A549 (cell line): ENCODE measurements around the gene LRRC75B. TPM values are rescaled to one million over a fixed set of nuclear protein-coding genes. Genes with fewer than 3 reads are reported as not detected.
"Not testable (repeated sequence)": the region's sequence is repeated elsewhere in the genome, so short reads cannot be mapped to it uniquely, and the experiment has no call there.

Source experiments
- ATAC-seq, 2 experiments: fragments of 200-7000 bp in 1 of 2; fragments of >200 bp in 1 of 2; cut with Nextera tagmentation in 1 of 2; cut with Tn5 transposase in 1 of 2; 3 replicates each; pipeline versions ENCODE4 v1.8.0 to v1.9.1; 2018 to 2020; ENCODE audit warnings: mild to moderate bottlenecking in 1 of 2, moderate library complexity in 1 of 2
- CTCF ChIA-PET: fragments of 300-600 bp; sonication (Branson Sonifier 250); formaldehyde crosslinking; extraction: SDS; loops from one replicate; lab custom pipeline; 2021; ENCODE audit warnings: antibody characterized with exemption, inconsistent platforms; lab: Yijun Ruan, JAX
- POLR2A ChIA-PET: fragments of 350-600 bp; formaldehyde crosslinking; extraction: SDS; loops from one replicate; lab custom pipeline; 2021; ENCODE audit warnings: antibody characterized with exemption, inconsistent platforms; lab: Yijun Ruan, JAX
- DNase-seq, 2 experiments: peaks; one replicate each; pipeline versions ENCODE4 v3.0.0 to v3.0.0-alpha.2; 2011 to 2016; ENCODE audit warnings: low read depth in 1 of 2, low spot score in 1 of 2
- FAIRE-seq: peaks from 2 replicates; lab custom pipeline; 2011; peaks lifted over from hg19 to GRCh38; lab: Jason Lieb, UNC
- H3K27ac ChIP-seq, 2 experiments: fragments of >200 bp; sonication (Bioruptor Twin); formaldehyde crosslinking; 3 replicates each; pipeline ENCODE4 v1.5.1; 2016 to 2017
- H3K4me1 ChIP-seq: fragments of >200 bp; sonication (Bioruptor Twin); formaldehyde crosslinking; 3 replicates; pipeline ENCODE4 v1.6.1; 2016
- H3K4me2 ChIP-seq: fragments of >200 bp; sonication (Bioruptor Twin); formaldehyde crosslinking; 3 replicates; pipeline ENCODE4 v1.6.1; 2016
- H3K4me3 ChIP-seq: fragments of >200 bp; sonication (Bioruptor Twin); formaldehyde crosslinking; 3 replicates; pipeline ENCODE4 v1.5.1; 2016
- H3K9me3 ChIP-seq: fragments of >200 bp; sonication (Bioruptor Twin); formaldehyde crosslinking; 3 replicates; pipeline ENCODE4 v1.6.1; 2016
- BHLHE40 ChIP-seq: IDR thresholded peaks from 2 replicates; pipeline ENCODE4 v1.6.1; 2012; ENCODE audit warnings: low read depth, low read length, inconsistent platforms
- FOXS1 ChIP-seq: fragments of 250-450 bp; sonication (Bioruptor Pico); IDR thresholded peaks from 2 replicates; pipeline ENCODE4 v1.5.0; 2020; ENCODE audit warnings: mild to moderate bottlenecking, moderate library complexity
- HOXB5 ChIP-seq: fragments of 250-450 bp; sonication (Bioruptor Pico); IDR thresholded peaks from 2 replicates; pipeline ENCODE4 v1.5.0; 2020; ENCODE audit warnings: mild to moderate bottlenecking, moderate library complexity
- KDM5A ChIP-seq: fragments of 200-600 bp; sonication (generic); IDR thresholded peaks from 2 replicates; pipeline ENCODE4 v1.6.1; 2016; ENCODE audit warnings: antibody characterized with exemption, mild to moderate bottlenecking
- MAFK ChIP-seq: fragments of 450-650 bp; IDR thresholded peaks from 2 replicates; pipeline ENCODE4 v1.6.1; 2014; ENCODE audit not compliant: partially characterized antibody
- NFE2L2 ChIP-seq: fragments of 150-350 bp; conservative IDR thresholded peaks from 2 replicates; pipeline ENCODE4 v1.6.1; 2014; ENCODE audit warnings: low read length
- NPAS2 ChIP-seq: fragments of 250-450 bp; sonication (Bioruptor Pico); IDR thresholded peaks from 2 replicates; pipeline ENCODE4 v1.8.0; 2022; ENCODE audit warnings: mild to moderate bottlenecking, moderate library complexity, borderline replicate concordance
- POLR2A ChIP-seq: IDR thresholded peaks from 2 replicates; pipeline ENCODE4 v1.6.1; 2012; ENCODE audit warnings: mild to moderate bottlenecking, low read length
- RFX5 ChIP-seq: fragments of 450-650 bp; IDR thresholded peaks from 2 replicates; pipeline ENCODE4 v1.7.1; 2014; ENCODE audit warnings: antibody characterized with exemption, mild to moderate bottlenecking, moderate library complexity
- TFCP2L1 ChIP-seq: fragments of 250-450 bp; sonication (Bioruptor Pico); IDR thresholded peaks from 2 replicates; pipeline ENCODE4 v1.5.0; 2021; ENCODE audit warnings: mild to moderate bottlenecking
- TP53 ChIP-seq: fragments of 250-450 bp; sonication (Bioruptor Pico); IDR thresholded peaks from 2 replicates; pipeline ENCODE4 v1.5.0; 2021; ENCODE audit warnings: mild to moderate bottlenecking, moderate library complexity
- WGBS: methylation state at CpG from one replicate; pipeline ENCODE4 v1.1.6; 2017; ENCODE audit errors: missing lambda C conversion rate; 5-methylcytosine and 5-hydroxymethylcytosine counted together
- polyA plus RNA-seq, 4 experiments: library from polyadenylated mRNA; depleted of rRNA in 3 of 4; stranded (reverse); fragments of >200 nt; fragmentation: RNase III in 1 of 4; extraction: RNeasy Plus Mini Kit Qiagen cat#74134 plus additional on column Dnase treatment in 1 of 4; gene quantifications; 2 replicates in 3 of 4; 3 replicates in 1 of 4; pipeline ENCODE4 v1.2.3, GENCODE V29; 2011 to 2017
- TF ChIP-seq, protein P1 (sequence below): IDR thresholded peaks from 2 replicates; pipeline ENCODE4 v1.6.1; 2012
- TF ChIP-seq, protein P2 (sequence below): fragments of 450-650 bp; IDR thresholded peaks from 2 replicates; pipeline ENCODE4 v1.6.1; 2014; ENCODE audit warnings: antibody characterized with exemption

The LRRC75B gene
- polyA plus RNA-seq, 2 of the 4 experiments (the other 2 are of a cell fraction) = 5.3 to 8.3 TPM

DNA sequence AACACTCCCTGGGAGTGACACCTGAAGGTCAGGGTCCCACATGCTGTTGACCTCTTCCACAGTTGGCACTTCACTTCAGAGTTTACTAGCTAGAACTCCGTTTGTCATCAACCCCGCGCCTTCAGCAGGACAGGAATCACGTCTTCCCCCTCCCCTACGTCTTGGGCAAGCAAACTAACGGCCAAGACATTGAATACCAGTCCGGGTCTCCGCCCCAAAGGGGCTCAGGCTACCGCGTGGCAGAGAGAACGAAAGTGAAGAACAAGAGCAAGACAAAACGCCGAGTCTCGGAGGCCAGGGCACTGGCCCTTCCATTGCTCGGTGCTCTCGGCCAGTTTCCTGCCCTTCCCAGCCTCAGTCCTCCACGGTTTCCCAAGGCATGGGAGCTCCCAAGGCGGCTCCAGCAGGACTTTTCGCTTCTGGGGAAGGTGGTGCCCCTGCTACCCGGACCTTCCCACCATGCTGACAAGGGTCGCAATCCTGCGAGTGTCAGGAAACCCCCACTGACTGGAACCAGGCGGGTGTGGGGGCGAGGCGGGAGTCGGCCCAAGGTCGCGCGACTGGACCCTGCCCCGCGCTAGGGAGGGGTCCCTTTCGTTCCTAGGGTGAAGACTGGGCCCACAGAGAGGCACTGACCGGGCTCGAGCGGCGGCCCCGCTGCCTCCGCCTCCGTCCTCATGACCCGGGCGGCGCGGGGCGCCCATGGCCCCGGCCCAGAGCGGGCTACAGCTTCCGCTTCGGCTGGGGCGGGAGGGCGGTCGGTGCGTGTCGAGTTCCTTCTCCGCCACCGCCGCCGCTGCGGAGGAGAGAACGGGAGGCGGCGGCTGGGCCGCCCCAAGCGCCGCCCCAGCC is 38.3 kb downstream of the LRRC75B start, which contains the start of gene GUCD1:
Gene GUCD1 (minus strand): TSS at position 826 of the 852 bp plus-strand sequence. CDS start 147 bp downstream, at position 679.
- FAIRE-seq (no peak), DNase-seq (no peak), ATAC-seq (peak in 1 of 2 experiments; percentile 43; a peak in 4 of 6 replicates)
- TF ChIP-seq, protein P1, sequence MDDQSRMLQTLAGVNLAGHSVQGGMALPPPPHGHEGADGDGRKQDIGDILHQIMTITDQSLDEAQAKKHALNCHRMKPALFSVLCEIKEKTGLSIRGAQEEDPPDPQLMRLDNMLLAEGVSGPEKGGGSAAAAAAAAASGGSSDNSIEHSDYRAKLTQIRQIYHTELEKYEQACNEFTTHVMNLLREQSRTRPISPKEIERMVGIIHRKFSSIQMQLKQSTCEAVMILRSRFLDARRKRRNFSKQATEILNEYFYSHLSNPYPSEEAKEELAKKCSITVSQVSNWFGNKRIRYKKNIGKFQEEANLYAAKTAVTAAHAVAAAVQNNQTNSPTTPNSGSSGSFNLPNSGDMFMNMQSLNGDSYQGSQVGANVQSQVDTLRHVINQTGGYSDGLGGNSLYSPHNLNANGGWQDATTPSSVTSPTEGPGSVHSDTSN = no peak
- TF ChIP-seq HOXB5 (CRISPR knock-in tag) = no peak
- peak; percentile 44; the same call in 1 of the 2 replicates for TF ChIP-seq POLR2A
- no peak for TF ChIP-seq MAFK
- TF ChIP-seq NFE2L2 = no peak
- TF ChIP-seq KDM5A = no peak
- TF ChIP-seq TP53 (CRISPR knock-in tag) = no peak
- no peaks in the 10 kb centered on the region for H3K9me3 ChIP-seq
- ChIA-PET CTCF (interaction anchor here (0.7 to 1.3 kb wide), 3 partner anchors 17 to 24 kb away, joined by 3 to 5 read pairs (median 4); no protein-coding TSS in a partner anchor), POLR2A (interaction anchor here (0.8 to 1.0 kb wide), 3 partner anchors 8 to 263 kb away, joined by 3 to 6 read pairs (median 5); no protein-coding TSS in a partner anchor)
- H3K4me2 ChIP-seq = peak within 1 kb of the TSS; percentile 97
- peak within 1 kb of the TSS; percentile 96 to 98 for H3K27ac ChIP-seq
- H3K4me3 ChIP-seq = peak within 1 kb of the TSS; percentile 99
- WGBS = 6% methylated on average over 18 of the region's 64 CpGs
- peaks cover 43% of the 10 kb centered on the region for H3K4me1 ChIP-seq

DNA sequence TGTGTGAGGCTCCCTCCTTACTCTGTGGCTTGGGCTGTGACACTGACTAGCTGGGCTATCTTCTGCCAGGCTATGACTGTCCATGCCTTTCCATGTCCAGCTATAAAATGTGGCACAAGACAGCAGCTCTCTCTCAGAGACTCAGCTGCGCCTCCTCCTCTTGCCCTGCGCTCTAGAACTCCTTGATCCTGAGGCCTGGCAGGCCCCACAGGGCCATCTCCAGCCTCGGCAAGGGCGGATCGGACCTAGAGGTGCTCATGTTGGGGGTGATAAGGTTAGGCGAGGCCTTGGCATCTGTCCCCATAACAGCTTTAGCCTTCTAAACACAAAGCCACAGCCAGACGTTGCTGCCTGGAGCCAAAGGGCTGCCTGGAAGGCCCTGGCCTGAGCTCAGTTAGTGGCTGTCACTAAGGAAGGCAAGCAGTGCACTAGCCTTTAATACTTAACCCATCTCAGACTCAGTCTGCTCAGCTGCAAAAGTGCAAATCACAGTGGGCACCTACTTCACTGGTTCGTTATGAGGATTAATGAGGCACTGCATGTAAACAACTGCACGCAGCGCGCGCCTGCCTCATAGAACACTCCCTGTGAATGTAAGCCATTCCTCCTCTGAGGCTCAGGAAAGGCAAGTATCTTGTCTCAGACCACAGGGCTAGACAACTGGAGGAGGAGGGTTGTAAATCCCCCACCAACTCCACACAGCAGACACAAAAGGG is 39.1 kb downstream of the LRRC75B start:
- Histone ChIP-seq H3K4me3 (peak overlapping the region; percentile 99), H3K4me1 (peaks cover 49% of the 10 kb centered on the region), H3K4me2 (peak overlapping the region; percentile 94), H3K9me3 (no peaks in the 10 kb centered on the region), H3K27ac (peak overlapping the region; percentile 90 to 98; a peak in 5 of 6 replicates)
- ChIA-PET CTCF (interaction anchor here (0.5 to 1.3 kb wide), 4 partner anchors 17 to 95 kb away, joined by 3 to 4 read pairs (median 4); no protein-coding TSS in a partner anchor), POLR2A (no interaction called here)
- no peak for ATAC-seq
- WGBS = 87% methylated on average over 6 of the region's 12 CpGs
- TF ChIP-seq NPAS2 (CRISPR knock-in tag) (no peak), TFCP2L1 (no peak), FOXS1 (CRISPR knock-in tag) (no peak), HOXB5 (CRISPR knock-in tag) (no peak), BHLHE40 (no peak), RFX5 (no peak)
- TF ChIP-seq, protein P2, sequence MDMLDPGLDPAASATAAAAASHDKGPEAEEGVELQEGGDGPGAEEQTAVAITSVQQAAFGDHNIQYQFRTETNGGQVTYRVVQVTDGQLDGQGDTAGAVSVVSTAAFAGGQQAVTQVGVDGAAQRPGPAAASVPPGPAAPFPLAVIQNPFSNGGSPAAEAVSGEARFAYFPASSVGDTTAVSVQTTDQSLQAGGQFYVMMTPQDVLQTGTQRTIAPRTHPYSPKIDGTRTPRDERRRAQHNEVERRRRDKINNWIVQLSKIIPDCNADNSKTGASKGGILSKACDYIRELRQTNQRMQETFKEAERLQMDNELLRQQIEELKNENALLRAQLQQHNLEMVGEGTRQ = no peak
- TF ChIP-seq, all 56 proteins: peak for 0
- FAIRE-seq (no peak), DNase-seq (no peak)

DNA sequence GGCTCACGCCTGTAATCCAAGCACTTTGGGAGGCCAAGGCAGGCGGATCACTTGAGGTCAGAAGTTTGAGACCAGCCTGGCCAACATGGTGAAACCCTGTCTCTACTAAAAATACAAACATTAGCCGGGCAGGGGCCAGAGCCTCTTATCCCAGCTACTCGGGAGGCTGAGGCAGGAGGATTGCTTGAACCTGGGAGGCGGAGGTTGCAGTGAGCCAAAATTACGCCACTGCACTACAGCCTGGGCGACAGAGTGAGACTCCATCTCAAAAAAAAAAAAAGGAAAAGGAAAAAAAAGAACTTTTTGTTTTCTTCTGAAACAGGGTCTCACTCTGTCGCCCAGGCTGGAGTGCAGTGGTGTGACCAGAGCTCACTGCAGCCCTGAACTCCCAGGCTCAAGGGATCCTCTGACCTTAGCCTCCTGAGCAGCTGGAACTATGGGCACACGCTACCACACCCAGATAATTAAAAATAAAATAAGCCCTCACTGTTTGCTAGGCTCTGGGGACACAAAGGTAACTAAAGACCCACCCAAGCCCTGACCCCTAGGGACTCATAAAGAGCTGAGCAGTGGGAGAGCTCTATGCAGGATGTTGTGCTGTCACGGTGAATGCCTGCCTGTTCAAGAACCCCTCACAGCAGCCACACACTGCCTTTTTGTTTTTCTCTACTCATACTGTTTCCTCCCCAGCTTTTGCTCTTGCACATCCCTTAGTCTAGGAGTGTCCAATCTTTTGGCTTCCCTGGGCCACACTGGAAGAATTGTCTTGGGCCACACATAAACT is 40.2 kb downstream of the LRRC75B start:
- H3K4me3 ChIP-seq, H3K27ac ChIP-seq, H3K4me2 ChIP-seq, ATAC-seq, POLR2A ChIA-PET, FAIRE-seq, H3K9me3 ChIP-seq, DNase-seq: not testable (repeated sequence)
- CTCF ChIA-PET = interaction anchor here (0.6 kb wide), 1 partner anchor 94 kb away, joined by 4 read pairs; no protein-coding TSS in a partner anchor
- H3K4me1 ChIP-seq = peaks cover 44% of the 10 kb centered on the region
- 90% methylated on average over 9 of the region's 10 CpGs for WGBS
